ENCODE data around the gene SNRNP25.

- TF ChIP-seq CTCF (IDR thresholded peaks at IDR 0.05), result no peak
- TF ChIP-seq POLR2A (IDR thresholded peaks at IDR 0.05), result no peak
Observed at GRCh38 chr16:79151-80054, 25.8 kb downstream of the SNRNP25 start.
